ENCODE data around the gene PSD2.

GRCh38 chr5:139820130-139820529, 24.5 kb downstream of the PSD2 start:
- TF ChIP-seq TAF1 (IDR thresholded peaks at IDR 0.05; ENCODE audit: borderline replicate concordance, insufficient read depth, low read length) (no peak), FOXP2 (optimal IDR thresholded peaks at IDR 0.05; ENCODE audit: borderline replicate concordance, extremely low read depth, extremely low read length, insufficient read depth) (no peak), POLR2AphosphoS5 (IDR thresholded peaks at IDR 0.05; ENCODE audit: low read depth, low read length) (no peak)
